NB4 (cell line): Measurements from ENCODE around the gene IL12B.
"Not testable (repeated sequence)": the region's sequence is repeated elsewhere in the genome, so short reads cannot be mapped to it uniquely, and the experiment has no call there.

Source experiments
- DNase-seq: peaks from one replicate; pipeline ENCODE4 v3.0.0; 2010; ENCODE audit warnings: low read depth
- H3K4me3 ChIP-seq: one replicate; pipeline ENCODE4 v1.5.1; 2011; ENCODE audit warnings: mild to moderate bottlenecking, low read depth, low read length, moderate library complexity
- CTCF ChIP-seq: IDR thresholded peaks from one replicate; pipeline ENCODE4 v1.5.1; 2012; ENCODE audit warnings: low read depth, low read length
- MAX ChIP-seq: IDR thresholded peaks from 2 replicates; pipeline ENCODE4 v1.6.1; 2011; ENCODE audit warnings: low read depth, low read length
- MYC ChIP-seq: IDR thresholded peaks from 2 replicates; pipeline ENCODE4 v1.6.1; 2011; ENCODE audit warnings: low read depth, low read length
- POLR2A ChIP-seq: IDR thresholded peaks from 2 replicates; pipeline ENCODE4 v1.6.1; 2011; ENCODE audit warnings: mild to moderate bottlenecking; ENCODE audit not compliant: insufficient read length; ENCODE audit errors: extremely low read depth

The IL12B gene

GRCh38 chr5:159330131-159330800 lies at the start of gene IL12B:
IL12B (minus strand) TSS chr5:159330487; CDS start chr5:159326782, 3,705 bp downstream.
- peak within 1 kb of the TSS; percentile 44 for H3K4me3 ChIP-seq
- no peak for TF ChIP-seq POLR2A
- TF ChIP-seq CTCF: no peak
- TF ChIP-seq MYC: no peak
- no peak for TF ChIP-seq MAX
- DNase-seq: no peak

- no peak overlapping the region for H3K4me3 ChIP-seq
- no peak for DNase-seq
- no peak for TF ChIP-seq POLR2A
- no peak for TF ChIP-seq CTCF
- TF ChIP-seq MYC: no peak
- TF ChIP-seq MAX: no peak
Observed at GRCh38 chr5:159377653-159378052, 47.4 kb upstream of the IL12B start.

- DNase-seq: not testable (repeated sequence)
Observed at GRCh38 chr5:159367866-159368265, 37.6 kb upstream of the IL12B start.

GRCh38 chr5:159366776-159367175 lies 36.5 kb upstream of the IL12B start:
- H3K4me3 ChIP-seq, DNase-seq: not testable (repeated sequence)

More at GRCh38 chr5:159367866-159368265, 37.6 kb upstream of the IL12B start:
- not testable (repeated sequence) for H3K4me3 ChIP-seq

GRCh38 chr5:159362220-159362619 lies 31.9 kb upstream of the IL12B start:
- TF ChIP-seq POLR2A (no peak), MAX (no peak), CTCF (no peak), MYC (no peak; the same call in 1 of the 2 replicates)
- peak; percentile 98 for DNase-seq

GRCh38 chr5:159359871-159360270 lies 29.6 kb upstream of the IL12B start:
- DNase-seq: peak; percentile 64
- peak overlapping the region; percentile 24 for H3K4me3 ChIP-seq

More at GRCh38 chr5:159362220-159362619, 31.9 kb upstream of the IL12B start:
- H3K4me3 ChIP-seq: no peak overlapping the region

GRCh38 chr5:159359408-159359807 lies 29.1 kb upstream of the IL12B start:
- H3K4me3 ChIP-seq: peak overlapping the region; percentile 24
- no peak for TF ChIP-seq MAX
- no peak for TF ChIP-seq CTCF
- no peak for TF ChIP-seq MYC
- TF ChIP-seq POLR2A: no peak
- peak; percentile 89 for DNase-seq
